Placental pericyte (primary cell): ENCODE measurements around the gene TTL. TPM values are rescaled to one million over a fixed set of nuclear protein-coding genes. Genes with fewer than 3 reads are reported as not detected.

Experiments
- small RNA-seq: library from RNA; depleted of rRNA; stranded (forward); fragments of <200 nt; gene quantifications from one replicate; pipeline ENCODE3, GENCODE V24; 2012; ENCODE audit warnings: low replicate concordance
- total RNA-seq: library from RNA; depleted of rRNA; stranded (reverse); fragments of >200 nt; gene quantifications from 2 replicates; pipeline ENCODE4 v1.2.3, GENCODE V29; 2012

Gene TTL
- total RNA-seq, result 25.2 and 103 TPM in 2 replicates

GRCh38 chr2:112481528-112482233, at the start of gene TTL:
TTL (plus strand) TSS chr2:112482156; CDS start chr2:112482345, 189 bp downstream.

GRCh38 chr2:112433480-112433879, 48.5 kb upstream of the TTL start, which contains the start of gene RGPD8:
RGPD8 (minus strand) TSS chr2:112433645; CDS start chr2:112433453, 192 bp downstream.

GRCh38 chr2:112542123-112542983, 60.4 kb downstream of the TTL start, which contains the start of gene POLR1B:
POLR1B (plus strand) TSS chr2:112542465; CDS start chr2:112542495, 30 bp downstream.

GRCh38 chr2:112584134-112584890, 102.4 kb downstream of the TTL start, which contains the start of gene CHCHD5:
CHCHD5 (plus strand) TSS chr2:112584609; CDS start chr2:112584648, 39 bp downstream.

Small RNA genes within 50 kb of the gene (small RNA-seq; reads per million reads assigned to genes)
- not detected for gene RF00019

Other genes with a start within 250 kb of the TTL start
- gene ZC3H8, start 227.1 kb upstream of the TTL start, total RNA-seq, result 2.1 and 7.0 TPM in 2 replicates
- gene ZC3H6, start 206.6 kb upstream of the TTL start, total RNA-seq, result 2.4 and 2.7 TPM in 2 replicates
- 5.7 and 7.2 TPM in 2 replicates for gene RGPD8, start 48.5 kb upstream of the TTL start, total RNA-seq
- 11.6 and 23.8 TPM in 2 replicates for gene POLR1B, start 60.3 kb downstream of the TTL start, total RNA-seq
- gene CHCHD5, start 102.5 kb downstream of the TTL start, total RNA-seq, result 9.9 and 17.5 TPM in 2 replicates
- 114 and 560 TPM in 2 replicates for gene SLC20A1, start 163.8 kb downstream of the TTL start, total RNA-seq
- not detected in 2 replicates for gene NT5DC4, start 238.9 kb downstream of the TTL start, total RNA-seq